ENCODE data around the gene HEG1.

The HEG1 gene

DNA sequence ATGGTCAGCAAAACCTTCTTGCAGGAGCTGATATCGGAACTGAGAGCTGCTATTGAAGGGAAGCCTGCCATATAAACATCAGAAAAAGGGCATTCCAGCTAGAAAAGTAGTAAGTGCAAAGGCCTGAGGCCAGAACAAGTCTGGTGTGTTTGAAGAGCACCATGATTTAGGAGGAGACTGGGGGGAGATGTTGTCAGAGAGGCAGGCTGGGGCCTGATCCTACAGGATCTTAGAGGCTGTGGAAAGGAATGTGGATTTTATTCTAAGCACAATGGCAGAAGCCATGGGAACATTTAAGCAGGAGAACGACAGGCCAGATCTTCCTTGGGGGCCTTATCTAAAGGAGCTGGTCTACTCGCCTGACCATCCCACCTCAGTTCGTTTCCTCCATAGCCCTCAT, 116.1 kb downstream of the HEG1 start:
- no peak for DNase-seq

DNA sequence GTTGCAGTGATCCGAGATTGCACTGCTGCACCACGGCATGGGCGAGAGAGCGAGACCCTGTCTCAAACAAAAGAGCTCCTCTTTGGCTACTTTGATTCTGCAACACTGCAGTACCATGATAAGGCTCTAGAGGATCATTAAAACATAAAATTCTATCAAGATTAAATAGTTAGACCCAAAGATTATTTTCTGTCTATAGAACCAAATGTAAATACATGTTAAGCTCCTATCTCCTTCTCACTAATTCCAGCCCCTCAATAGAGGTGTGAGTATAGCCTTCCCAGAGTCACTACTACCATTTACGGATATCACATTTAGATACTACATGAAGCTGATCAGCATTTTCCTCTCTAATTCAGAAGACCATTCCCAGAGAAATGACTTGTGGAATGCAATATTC, 116.9 kb downstream of the HEG1 start:
- no peak for DNase-seq

DNA sequence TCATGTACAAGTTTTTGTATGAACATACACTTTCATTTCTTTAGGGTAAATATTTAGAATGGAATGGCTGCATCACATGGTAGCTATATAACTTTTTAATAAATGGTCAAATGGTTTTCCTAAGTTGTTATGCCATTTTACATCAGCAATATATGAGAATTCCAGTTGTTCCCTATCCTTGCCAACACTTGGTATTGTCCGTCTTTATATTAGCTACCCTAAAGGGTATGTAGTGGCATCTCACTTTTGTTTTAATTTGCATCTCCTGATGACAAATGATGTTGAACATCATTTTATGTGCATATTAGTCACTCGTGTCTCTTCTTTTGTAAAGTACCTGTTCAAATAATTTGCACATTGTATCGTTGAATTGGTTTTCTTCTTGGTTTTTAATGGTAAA, 118.7 kb downstream of the HEG1 start:
- no peak for DNase-seq

DNA sequence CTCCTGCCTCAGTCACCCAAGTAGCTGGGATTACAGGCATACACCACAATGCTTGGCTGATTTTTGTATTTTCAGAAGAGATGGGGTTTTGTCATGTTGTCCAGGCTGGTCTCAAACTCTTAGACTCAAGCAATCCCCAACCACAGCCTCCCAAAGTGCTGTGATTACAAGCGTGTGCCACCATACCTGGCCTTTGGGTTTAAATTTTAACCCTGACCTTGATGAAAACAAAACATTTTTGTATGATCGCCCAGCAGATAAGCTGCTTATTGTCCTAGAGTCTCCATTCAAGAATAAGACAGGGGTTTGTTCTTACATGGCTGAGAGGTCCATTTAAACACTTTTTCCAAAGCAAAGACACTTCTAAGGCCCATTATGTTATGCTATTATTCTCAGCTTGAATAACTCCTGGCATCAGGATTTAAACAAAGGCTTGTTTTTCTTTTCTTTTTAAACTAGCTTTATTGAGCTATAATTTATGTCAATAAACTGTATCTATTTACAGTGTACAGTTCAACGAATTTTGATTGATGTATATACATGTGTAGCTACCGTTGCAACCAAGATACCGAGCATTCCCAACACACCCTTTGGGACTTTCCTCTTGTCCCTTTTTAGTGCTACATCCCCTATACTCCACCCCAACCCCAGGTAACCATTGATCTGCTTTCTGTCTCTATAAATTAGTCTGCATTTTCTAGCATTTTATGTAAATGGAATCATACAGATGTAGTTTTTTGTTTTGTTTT, 119.8 kb downstream of the HEG1 start:
- DNase-seq, result no peak

DNA sequence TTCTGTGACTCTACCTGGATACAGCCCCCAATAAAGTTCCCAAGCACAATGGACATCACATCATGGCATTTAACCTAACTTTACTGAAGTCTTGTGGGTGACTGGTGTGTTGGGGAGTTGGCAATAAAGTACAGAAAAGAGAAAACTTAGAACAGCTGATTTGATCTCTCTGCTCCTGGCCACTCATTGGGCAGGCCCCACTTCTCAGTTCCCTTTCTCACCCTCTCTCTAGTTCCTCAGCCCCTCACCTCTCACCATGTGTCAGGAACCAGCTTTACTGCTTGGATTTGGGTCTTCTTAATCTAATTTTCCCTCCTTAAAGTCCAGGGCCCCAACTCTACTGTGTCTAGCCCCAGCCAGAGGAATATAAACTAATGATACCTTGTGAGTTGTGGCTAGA, 120.5 kb downstream of the HEG1 start:
- no peak for DNase-seq

DNA sequence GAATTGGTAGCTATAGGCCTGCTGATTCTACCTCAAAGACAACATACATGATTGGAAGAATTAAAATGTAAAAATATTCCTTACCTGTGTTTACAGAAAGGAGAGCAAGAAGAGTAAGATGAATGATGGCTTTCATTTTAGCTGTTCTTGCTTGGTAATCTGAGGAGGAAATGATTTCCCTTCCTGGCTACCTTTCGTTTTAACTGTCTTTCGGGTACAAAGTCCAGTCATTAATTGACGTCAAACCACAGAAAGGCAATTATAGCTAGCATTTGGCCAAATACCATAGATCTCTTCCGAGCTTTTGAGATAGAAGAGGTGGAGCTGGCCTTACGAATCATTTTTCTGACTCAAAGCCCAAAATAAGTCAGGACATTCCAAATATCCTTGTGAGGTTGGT, 121.2 kb downstream of the HEG1 start, which contains the start of gene MUC13:
Gene MUC13, minus strand, starts transcription at position 175 of the 400 bp plus-strand sequence. Its CDS starts 39 bp downstream, at position 136.
- DNase-seq, result no peak

DNA sequence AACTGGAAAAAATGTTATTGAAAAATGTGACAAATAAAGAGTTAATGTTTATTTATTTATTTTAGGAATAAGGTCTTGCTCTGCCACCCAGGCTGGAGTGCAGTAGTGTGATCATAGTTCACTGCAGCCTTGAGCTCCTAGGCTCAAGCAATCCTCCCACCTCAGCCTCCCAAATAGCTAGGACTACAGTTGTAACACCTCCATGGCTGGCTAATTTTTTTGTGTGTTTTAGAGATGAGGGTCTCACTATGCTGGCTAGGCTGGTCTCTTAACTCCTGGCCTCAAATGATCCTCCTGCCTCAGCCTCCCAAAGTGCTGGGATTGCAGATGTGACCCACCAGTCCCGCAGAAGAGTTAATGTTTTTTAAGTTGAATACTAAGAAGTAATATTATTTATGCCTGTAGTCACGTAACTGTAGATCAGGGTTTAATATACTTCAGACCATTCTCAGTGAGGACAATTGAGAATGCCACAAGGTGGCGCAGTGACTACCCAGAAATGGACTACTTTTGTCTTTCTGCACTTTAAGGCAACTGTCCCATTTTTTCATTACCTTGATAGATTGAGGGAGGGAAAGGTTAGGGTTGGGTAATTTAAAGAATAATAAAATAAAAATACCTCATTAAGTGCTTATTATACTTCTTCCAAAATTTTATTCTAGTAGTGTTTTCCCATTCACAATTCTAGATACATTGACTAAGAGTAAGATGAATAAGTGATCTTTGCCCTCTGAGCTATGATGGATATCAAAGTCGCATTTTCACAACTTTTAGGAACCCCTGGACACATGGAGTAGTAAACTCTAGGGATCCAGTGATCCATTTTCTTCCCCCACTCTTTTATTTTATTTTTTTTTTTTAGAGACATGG, 127.2 kb downstream of the HEG1 start:
- peak; percentile 83 for DNase-seq

DNA sequence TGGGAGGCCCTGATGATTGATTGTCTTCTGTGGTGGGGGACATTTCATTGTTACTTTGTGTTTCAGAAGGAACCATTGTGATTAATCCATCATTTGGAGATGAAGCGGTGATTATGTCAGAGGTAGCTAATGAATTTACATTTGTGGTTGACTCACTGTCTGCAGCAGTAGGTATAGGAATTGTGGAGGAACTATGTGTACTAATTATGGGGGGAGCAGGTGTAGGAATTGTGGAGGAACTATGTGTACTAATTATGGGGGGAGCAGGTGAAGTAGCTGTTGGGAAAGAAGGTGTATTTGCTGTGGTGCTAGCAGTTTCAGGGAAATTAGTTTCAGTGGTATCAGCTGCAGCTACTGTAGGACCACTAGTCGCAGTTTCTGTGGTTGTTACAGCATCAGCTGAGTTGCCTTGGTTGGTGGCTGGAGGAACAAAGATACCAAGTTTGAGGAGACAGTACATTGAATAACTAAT, 128.2 kb downstream of the HEG1 start:
- DNase-seq, result no peak

DNA sequence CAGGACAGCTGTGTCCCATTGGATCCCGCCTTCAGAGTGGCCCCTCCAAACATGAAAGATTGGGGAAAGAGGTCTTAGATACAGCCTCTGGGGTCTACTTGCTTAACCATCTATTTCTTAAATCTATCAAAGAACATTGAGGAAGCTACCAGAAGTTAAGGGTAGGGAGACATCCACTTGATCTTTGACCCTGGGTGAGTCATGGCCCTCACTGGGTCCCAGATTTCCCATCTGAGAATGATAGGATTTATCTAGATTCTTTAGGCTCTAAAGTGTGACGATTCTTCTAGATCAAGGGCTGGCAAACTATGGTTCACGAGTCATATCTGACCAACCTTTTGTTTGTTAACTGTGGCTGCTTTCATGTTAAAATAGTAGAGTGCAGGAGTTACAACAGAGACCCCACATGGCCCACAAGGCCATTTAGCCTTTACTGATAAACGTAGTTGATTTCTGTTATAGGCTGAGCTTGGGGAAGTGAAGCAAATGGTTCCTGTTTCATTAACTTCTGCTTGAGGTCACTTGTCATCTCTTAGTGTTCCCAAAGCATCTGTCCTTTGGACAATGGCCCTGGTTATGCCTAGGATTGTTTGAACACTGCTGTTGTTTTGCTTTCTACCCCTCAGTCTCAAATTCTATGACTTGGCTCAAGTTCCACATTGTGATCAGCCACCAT, 129.2 kb downstream of the HEG1 start:
- no peak for DNase-seq

DNA sequence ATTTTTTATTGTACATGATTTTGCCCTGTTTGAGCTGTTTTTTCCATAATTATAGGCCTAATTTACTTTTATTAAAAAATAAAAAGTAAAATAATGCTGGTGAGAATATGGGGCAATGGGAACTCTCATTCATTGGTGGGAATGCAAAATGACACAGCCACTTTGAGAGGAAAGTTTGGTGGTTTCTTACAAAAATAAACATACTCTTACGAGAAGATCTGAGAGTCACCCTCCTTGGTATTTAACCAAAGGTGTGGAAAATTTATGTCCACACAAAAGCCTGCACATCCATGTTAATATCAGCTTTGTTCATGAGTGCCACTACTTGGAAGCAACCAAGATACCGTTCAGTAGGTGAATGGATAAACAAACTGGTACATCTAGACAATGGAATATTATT, 131.1 kb downstream of the HEG1 start:
- no peak for DNase-seq

DNA sequence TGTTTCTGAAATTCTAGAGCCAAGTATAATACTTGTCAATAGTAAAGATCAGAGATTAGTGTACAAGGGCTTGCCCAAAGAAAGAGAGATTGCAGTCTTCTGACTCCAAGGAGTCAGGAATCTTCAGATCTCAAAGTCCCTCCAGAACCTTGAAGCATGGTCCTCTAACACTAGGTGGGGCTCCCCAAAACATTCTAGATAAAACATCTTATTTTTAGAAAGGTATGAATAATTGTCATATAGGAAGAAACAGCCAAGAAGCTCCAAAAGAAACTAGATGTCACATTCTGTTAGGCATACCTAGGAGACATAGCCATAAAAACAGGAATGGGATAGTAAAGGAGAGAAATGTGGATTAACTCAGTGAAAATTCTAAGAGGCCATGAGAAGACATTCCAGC, 132.0 kb downstream of the HEG1 start:
- DNase-seq, result no peak

DNA sequence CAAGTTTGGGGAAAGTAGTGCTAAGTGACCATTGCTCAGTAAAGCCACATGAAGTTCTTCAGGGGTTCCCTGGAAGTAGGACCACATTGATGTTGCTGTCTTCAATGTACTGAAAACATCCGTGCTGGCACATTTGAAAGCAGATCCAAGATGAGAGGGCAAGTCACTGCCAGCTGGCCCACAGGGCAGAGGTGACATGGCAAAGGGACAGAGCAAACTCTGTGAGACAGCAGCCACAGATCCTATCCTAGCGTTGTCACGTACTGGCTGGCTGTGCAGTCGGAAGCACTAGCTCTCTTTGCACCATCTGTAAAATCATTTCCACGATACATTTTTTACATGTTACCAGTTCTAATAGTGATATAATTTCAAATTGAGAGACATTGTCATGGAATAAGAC, 135.1 kb downstream of the HEG1 start:
- DNase-seq, result no peak

DNA sequence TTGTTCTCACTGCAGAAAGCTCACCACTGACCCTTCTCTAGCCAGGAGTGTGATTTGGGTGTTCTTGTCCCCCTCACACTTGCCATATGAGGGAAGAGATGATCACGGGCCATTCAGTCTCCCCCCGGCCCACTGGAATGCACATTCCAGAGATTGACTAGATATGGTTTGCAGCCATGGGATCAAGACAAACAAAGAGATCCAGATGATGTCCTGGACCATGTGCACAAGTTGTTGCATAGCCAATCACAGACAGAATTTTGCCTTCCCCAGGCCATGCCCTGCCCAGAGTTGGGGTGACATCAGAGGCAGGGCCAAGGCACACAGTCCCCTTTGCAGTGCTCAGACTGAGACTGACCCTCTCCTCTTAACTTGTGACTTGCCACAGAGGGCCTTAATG, 136.0 kb downstream of the HEG1 start:
- no peak for DNase-seq

DNA sequence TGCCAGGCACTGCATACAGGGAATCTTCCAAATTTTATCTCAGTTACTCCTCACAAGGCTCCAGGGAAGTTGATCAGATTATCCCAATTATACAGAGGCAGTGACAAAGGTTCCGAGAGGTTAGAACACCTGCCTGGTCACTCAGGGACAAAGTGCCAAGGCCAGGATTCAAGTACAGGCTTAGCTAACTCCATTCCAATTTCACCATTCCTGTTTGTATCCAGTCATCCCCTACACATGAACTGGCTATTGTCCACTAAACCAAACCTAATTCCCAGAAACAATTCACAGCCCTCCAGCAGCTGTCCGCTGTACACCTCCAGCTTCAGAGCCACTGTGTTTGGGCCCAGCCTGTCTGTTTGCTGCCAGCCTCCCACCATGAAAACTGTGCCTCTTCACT, 137.3 kb downstream of the HEG1 start:
- no peak for DNase-seq

DNA sequence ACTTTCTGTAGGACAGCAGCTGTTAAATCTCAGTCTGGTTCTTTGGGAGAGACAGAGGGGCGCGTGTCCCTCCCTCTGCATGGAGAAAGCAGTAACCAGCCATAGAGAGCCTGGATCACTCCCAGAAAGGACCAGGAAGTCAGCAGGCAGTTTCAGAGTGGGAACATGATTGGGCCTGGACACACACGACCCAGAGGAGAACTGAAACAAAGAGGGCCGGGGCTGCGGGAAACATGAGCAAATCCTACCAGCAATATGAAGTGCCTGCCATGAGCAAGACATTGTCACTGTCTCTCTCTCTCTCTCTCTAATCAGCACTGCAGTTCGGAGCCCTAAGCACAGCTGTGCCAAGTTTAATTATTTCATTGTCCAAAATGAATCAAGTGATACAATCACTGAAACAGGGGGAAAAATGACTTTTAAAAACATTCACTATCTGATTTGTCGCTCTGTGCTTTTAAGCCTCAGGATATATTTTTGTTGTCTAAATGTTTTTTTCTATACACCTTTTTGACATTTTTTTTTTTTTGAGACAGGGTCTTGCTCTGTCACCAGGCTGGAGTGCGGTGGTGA, 138.9 kb downstream of the HEG1 start:
- DNase-seq, result no peak

Data from activated effector memory CD4-positive, alpha-beta T cell treated with anti-CD3 and anti-CD28 coated beads, Interleukin-2, amount 50 U/mL, for 16 hours (primary cell).